Neuronal stem cell (in vitro differentiated cells): ENCODE results near the gene PRKN.

Experiments used
- DNase-seq: peaks from one replicate; pipeline ENCODE4 v3.0.0-alpha.2; 2013; ENCODE audit warnings: low spot score
- H2AFZ ChIP-seq: one replicate; pipeline ENCODE4 v1.6.1; 2013; ENCODE audit warnings: mild to moderate bottlenecking, low read length, inconsistent platforms
- H2AK5ac ChIP-seq: 2 replicates; pipeline ENCODE4 v1.6.1; 2013; ENCODE audit warnings: low read depth, mild to moderate bottlenecking, inconsistent platforms, low read length, moderate library complexity, mixed read lengths
- H2BK120ac ChIP-seq: 2 replicates; pipeline ENCODE4 v1.6.1; 2013; ENCODE audit warnings: low read depth, mild to moderate bottlenecking, inconsistent platforms, low read length, moderate library complexity, mixed read lengths
- H2BK12ac ChIP-seq: one replicate; pipeline ENCODE4 v1.6.1; 2013; ENCODE audit warnings: low read length, inconsistent platforms
- H2BK15ac ChIP-seq: 2 replicates; pipeline ENCODE4 v1.6.1; 2013; ENCODE audit warnings: mild to moderate bottlenecking, low read length, inconsistent platforms, mixed read lengths
- H2BK5ac ChIP-seq: one replicate; pipeline ENCODE4 v1.6.1; 2013; ENCODE audit warnings: inconsistent platforms, mild to moderate bottlenecking, low read length, moderate library complexity
- H3K14ac ChIP-seq: one replicate; pipeline ENCODE4 v1.6.1; 2013; ENCODE audit warnings: low read length, inconsistent platforms
- H3K18ac ChIP-seq: 2 replicates; pipeline ENCODE4 v1.6.1; 2013; ENCODE audit warnings: low read length, inconsistent platforms
- H3K23ac ChIP-seq: 2 replicates; pipeline ENCODE4 v1.6.1; 2013; ENCODE audit warnings: low read depth, mild to moderate bottlenecking, mixed read lengths, low read length, inconsistent platforms; ENCODE audit not compliant: poor library complexity
- H3K27ac ChIP-seq: replicated peaks from 3 replicates; pipeline ENCODE4 v1.5.1; 2013; ENCODE audit warnings: low read length, inconsistent platforms
- H3K27me3 ChIP-seq, 3 experiments: 2 replicates each; pipeline ENCODE4 v1.6.1; 2013; ENCODE audit warnings: low read length in 3 of 3, mild to moderate bottlenecking in 2 of 3, inconsistent platforms in 1 of 3, low read depth in 1 of 3, mixed read lengths in 1 of 3, moderate library complexity in 1 of 3; ENCODE audit not compliant: control insufficient read depth in 3 of 3, insufficient read depth in 3 of 3
- H3K36me3 ChIP-seq, 2 donors: replicated peaks in 1 of 2; 2 replicates each; pipeline ENCODE4 v1.6.1; 2013; ENCODE audit warnings: low read length in 2 of 2; ENCODE audit not compliant: control insufficient read depth in 2 of 2, insufficient read depth in 2 of 2
- H3K4ac ChIP-seq: 2 replicates; pipeline ENCODE4 v1.6.1; 2013; ENCODE audit warnings: inconsistent platforms, mild to moderate bottlenecking, low read length, moderate library complexity
- H3K4me1 ChIP-seq, 2 donors: 1 replicate in 1 of 2; 2 replicates in 1 of 2; pipeline ENCODE4 v1.6.1; 2013; ENCODE audit warnings: low read length in 2 of 2, low read depth in 1 of 2; ENCODE audit not compliant: control insufficient read depth in 2 of 2, insufficient read depth in 1 of 2
- H3K4me2 ChIP-seq: one replicate; pipeline ENCODE4 v1.6.1; 2013; ENCODE audit warnings: mild to moderate bottlenecking, low read length, inconsistent platforms; ENCODE audit not compliant: insufficient read depth, poor library complexity, severe bottlenecking
- H3K4me3 ChIP-seq, 2 donors: 2 replicates each; pipeline ENCODE4 v1.5.1; 2013; ENCODE audit warnings: low read length in 2 of 2, mild to moderate bottlenecking in 2 of 2, inconsistent platforms in 1 of 2, moderate library complexity in 1 of 2
- H3K79me1 ChIP-seq: one replicate; pipeline ENCODE4 v1.6.1; 2013; ENCODE audit warnings: low read depth, mild to moderate bottlenecking, inconsistent platforms, low read length, moderate library complexity
- H3K9ac ChIP-seq: one replicate; pipeline ENCODE4 v1.6.1; 2013; ENCODE audit warnings: mild to moderate bottlenecking, low read depth, low read length, inconsistent platforms; ENCODE audit not compliant: poor library complexity
- H3K9me3 ChIP-seq, 2 donors: replicated peaks in 1 of 2; 2 replicates each; pipeline versions ENCODE3 to v1.6.1; 2013; ENCODE audit warnings: low read length in 2 of 2, mild to moderate bottlenecking in 2 of 2, inconsistent platforms in 1 of 2, low read depth in 1 of 2, mixed read lengths in 1 of 2, moderate library complexity in 1 of 2; ENCODE audit not compliant: control insufficient read depth in 2 of 2, insufficient read depth in 1 of 2
- H4K8ac ChIP-seq: one replicate; pipeline ENCODE4 v1.6.1; 2013; ENCODE audit warnings: low read depth, mild to moderate bottlenecking, inconsistent platforms, low read length, moderate library complexity
- H4K91ac ChIP-seq: one replicate; pipeline ENCODE4 v1.6.1; 2013; ENCODE audit warnings: low read length, low read depth, mild to moderate bottlenecking, inconsistent platforms; ENCODE audit not compliant: poor library complexity
- WGBS, 2 donors: extraction: QIAGEN DNeasy Blood & Tissue Kit; methylation state at CpG; one replicate each; pipeline ENCODE4 v1.1.7; 2013; ENCODE audit warnings: missing lambda C conversion rate in 2 of 2, mixed read lengths in 1 of 2; ENCODE audit not compliant: insufficient read length in 2 of 2, insufficient replicate concordance in 1 of 2; ENCODE audit errors: extremely low coverage in 2 of 2; 5-methylcytosine and 5-hydroxymethylcytosine counted together

PRKN gene

DNA sequence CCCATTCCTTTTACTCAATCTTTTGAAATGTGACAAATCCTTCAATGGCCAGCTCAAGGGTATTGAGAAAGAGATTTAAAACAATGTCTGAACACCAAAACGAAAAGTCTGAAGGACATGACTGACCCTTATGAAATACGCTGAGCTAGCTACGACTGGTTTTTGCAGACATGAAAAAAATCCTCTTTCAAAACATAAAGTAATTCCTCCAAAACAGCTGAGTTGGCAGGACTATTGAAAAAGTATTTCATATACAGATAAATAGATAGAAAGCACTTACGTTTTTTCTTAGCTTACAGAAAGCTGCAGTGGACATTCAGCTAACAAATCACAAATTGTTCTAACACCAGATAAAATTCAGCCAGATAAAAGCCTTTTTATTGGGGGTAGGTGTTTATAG, 751.0 kb downstream of the PRKN start:
- Histone ChIP-seq H2AFZ (no peak overlapping the region), H3K14ac (no peak overlapping the region), H3K9me3 (peaks cover 0 to 4% of the 10 kb centered on the region in 2 donors), H2BK5ac (no peak overlapping the region), H3K4me2 (no peak overlapping the region), H2BK120ac (no peak overlapping the region), H3K18ac (no peak overlapping the region), H4K8ac (no peak overlapping the region), H2AK5ac (no peak overlapping the region), H3K9ac (no peak overlapping the region), H3K79me1 (no peaks in the 10 kb centered on the region), H3K4me3 (no peak overlapping the region), H2BK12ac (no peak overlapping the region), H4K91ac (no peak overlapping the region), H3K4me1 (peaks cover 0 to 4% of the 10 kb centered on the region in 2 donors), H3K27ac (no peak overlapping the region), H3K4ac (no peak overlapping the region), H2BK15ac (no peak overlapping the region), H3K27me3 (no peaks in the 10 kb centered on the region), H3K23ac (no peak overlapping the region), H3K36me3 (no peaks in the 10 kb centered on the region)
- no peak for DNase-seq
- no CpG with 5 or more reads among the region's 4 CpGs for WGBS, 2 donors

DNA sequence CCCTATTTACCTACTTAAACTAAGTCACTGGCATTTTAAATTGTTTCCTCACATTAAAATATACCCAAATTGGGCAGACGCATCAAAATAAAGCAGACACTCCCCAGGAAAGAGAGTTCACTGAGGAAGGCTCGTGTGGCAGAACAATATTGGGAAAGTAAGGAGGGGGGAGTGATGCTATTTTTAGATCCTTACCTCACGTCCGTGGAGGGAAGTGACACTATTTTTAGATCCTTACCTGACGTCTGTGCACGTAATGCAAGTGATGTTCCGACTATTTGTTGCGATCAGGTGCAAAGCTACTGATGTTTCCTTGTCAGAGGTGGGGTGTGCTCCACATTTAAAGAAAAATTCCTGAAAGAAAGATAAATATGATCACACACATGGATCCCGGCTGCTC, 754.5 kb downstream of the PRKN start:
- Histone ChIP-seq H3K4me2 (no peak overlapping the region), H2BK5ac (no peak overlapping the region), H3K27ac (no peak overlapping the region), H2BK12ac (no peak overlapping the region), H3K4me1 (no peaks in the 10 kb centered on the region), H2BK120ac (no peak overlapping the region), H3K4me3 (no peak overlapping the region), H3K79me1 (no peaks in the 10 kb centered on the region), H3K27me3 (no peaks in the 10 kb centered on the region), H3K36me3 (no peaks in the 10 kb centered on the region), H3K14ac (no peak overlapping the region), H2AFZ (no peak overlapping the region), H4K8ac (no peak overlapping the region), H3K9me3 (peaks cover 0 to 4% of the 10 kb centered on the region in 2 donors), H4K91ac (no peak overlapping the region), H3K18ac (no peak overlapping the region), H2AK5ac (no peak overlapping the region), H2BK15ac (no peak overlapping the region), H3K9ac (no peak overlapping the region), H3K23ac (no peak overlapping the region), H3K4ac (no peak overlapping the region)
- no CpG with 5 or more reads among the region's 9 CpGs for WGBS, 2 donors
- DNase-seq: no peak

DNA sequence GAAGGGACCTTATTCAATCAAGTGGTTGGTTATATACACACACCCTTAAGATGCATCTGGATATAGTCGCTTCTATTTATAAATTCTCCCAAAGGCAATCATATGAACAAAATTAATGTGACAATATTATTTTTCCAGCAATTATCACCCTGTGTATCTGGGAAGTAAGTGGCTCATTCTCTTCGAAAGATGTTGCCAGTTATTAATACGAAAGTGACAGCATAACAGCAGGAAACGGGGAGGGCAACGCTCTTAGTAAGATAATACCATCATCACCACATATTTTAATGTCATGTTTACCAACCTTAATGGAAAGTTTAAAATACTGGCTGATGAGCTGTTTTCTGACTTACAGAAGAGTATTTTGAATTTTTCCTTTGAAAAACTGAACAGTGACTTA, 756.5 kb downstream of the PRKN start:
- Histone ChIP-seq H2AK5ac (no peak overlapping the region), H2BK5ac (no peak overlapping the region), H3K4me2 (no peak overlapping the region), H3K14ac (no peak overlapping the region), H3K27ac (no peak overlapping the region), H3K4ac (no peak overlapping the region), H4K91ac (no peak overlapping the region), H3K79me1 (no peaks in the 10 kb centered on the region), H3K4me1 (no peaks in the 10 kb centered on the region), H3K36me3 (no peaks in the 10 kb centered on the region), H2BK120ac (no peak overlapping the region), H3K9me3 (peaks cover 0 to 2% of the 10 kb centered on the region in 2 donors), H3K9ac (no peak overlapping the region), H2AFZ (no peak overlapping the region), H4K8ac (no peak overlapping the region), H3K23ac (no peak overlapping the region), H2BK15ac (no peak overlapping the region), H3K4me3 (no peak overlapping the region), H3K27me3 (no peaks in the 10 kb centered on the region), H3K18ac (no peak overlapping the region), H2BK12ac (no peak overlapping the region)
- no CpG with 5 or more reads among the region's 5 CpGs for WGBS, 2 donors
- DNase-seq: no peak

GRCh38 chr6:161963634-161964234, 763.8 kb downstream of the PRKN start:
- H2BK12ac ChIP-seq: no peak overlapping the region
- H2AFZ ChIP-seq: no peak overlapping the region
- H2BK15ac ChIP-seq: no peak overlapping the region
- H2BK120ac ChIP-seq: no peak overlapping the region
- no peak for DNase-seq
- peaks cover 2 to 12% of the 10 kb centered on the region in 2 donors for H3K4me1 ChIP-seq
- H3K27ac ChIP-seq: no peak overlapping the region
- H4K91ac ChIP-seq: no peak overlapping the region
- H3K27me3 ChIP-seq: no peaks in the 10 kb centered on the region
- H3K14ac ChIP-seq: no peak overlapping the region
- H4K8ac ChIP-seq: no peak overlapping the region
- H3K9ac ChIP-seq: no peak overlapping the region
- no peaks in the 10 kb centered on the region for H3K9me3 ChIP-seq
- H3K23ac ChIP-seq: no peak overlapping the region
- H3K18ac ChIP-seq: no peak overlapping the region
- H3K4me3 ChIP-seq: no peak overlapping the region
- H3K79me1 ChIP-seq: no peaks in the 10 kb centered on the region
- WGBS, 2 donors: no CpG with 5 or more reads among the region's 4 CpGs
- no peak overlapping the region for H3K4ac ChIP-seq
- H3K36me3 ChIP-seq: no peaks in the 10 kb centered on the region
- H3K4me2 ChIP-seq: no peak overlapping the region
- no peak overlapping the region for H2AK5ac ChIP-seq
- no peak overlapping the region for H2BK5ac ChIP-seq
